GM18502 (cell line): ENCODE measurements around the gene ZNF513.
A peak's percentile ranks its signal among the peaks of the same experiment; 100 is the strongest.

Experiments
- ATAC-seq: cut with Tn5 transposase; IDR thresholded peaks from one replicate; pipeline ENCODE4 v1.9.1; 2021; ENCODE audit warnings: mild to moderate bottlenecking; ENCODE audit not compliant: unreplicated experiment, poor library complexity

ZNF513 gene

DNA sequence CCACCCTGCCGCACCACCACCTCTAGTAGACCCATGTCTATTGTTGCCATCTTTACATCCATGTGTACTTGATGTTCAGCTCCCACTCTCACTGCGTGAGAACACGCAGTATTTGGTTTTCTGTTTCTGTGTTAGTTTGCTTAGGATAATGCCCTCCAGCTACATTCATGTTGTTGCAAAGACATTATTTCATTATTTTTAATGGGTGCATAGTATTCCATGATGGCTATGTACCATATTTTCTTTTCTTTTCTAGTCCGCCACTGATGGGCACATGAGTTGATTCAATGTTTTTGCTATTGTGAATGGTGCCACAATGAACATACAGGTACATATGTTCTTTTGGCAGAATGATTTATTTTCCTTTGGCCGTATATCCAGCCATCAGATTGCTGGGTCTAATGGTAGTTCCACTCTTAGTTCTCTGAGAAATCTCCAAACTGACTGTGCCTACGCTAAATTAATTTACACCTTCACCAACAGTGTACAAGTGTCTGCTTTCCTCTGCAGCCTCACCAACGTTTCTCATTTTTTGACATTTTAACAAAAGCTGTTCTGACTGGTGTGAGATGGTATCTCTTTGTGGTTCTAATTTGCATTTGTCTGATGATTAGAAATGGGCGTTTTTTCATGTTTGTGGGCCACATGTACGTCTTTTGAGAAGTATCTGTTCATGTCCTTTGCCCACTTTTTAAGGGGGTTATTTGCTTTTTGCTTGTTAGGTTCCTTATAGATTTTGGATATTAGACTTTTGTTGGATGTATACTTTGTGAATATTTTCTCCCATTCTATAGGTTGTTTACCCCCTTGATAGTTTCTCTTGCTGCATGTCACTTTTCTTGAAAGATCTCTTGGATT is 10.5 kb upstream of the ZNF513 start:
- ATAC-seq = no peak

DNA sequence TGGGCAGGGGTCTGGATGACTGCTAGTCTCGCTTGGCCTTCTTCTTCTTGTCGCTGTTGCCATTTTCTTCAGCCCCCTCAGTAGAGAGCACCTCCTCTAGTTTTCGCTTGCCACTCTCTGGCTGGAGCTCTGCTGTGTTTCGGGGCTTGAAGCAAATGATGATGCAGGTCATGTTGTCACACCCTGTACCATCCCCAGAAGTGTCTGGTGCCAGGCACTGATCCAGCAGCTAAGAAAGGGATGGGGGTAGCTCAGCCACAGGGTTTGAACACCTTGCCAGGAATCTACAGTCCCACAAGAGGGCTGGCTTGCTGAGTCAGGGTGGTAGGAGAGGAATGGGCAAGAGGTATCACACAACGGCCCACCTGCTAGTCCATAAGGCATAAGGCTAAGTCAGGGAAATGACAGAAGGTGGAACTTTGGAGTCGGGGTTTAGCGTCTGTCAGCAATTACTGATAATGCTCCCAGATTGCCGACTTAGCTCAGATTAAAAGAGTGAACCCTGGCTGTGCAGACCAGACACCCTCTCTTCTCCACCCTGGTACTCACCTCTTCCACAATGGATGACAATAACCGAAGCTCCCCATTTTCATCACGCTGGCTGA is 1.1 kb upstream of the ZNF513 start:
- ATAC-seq = no peak

DNA sequence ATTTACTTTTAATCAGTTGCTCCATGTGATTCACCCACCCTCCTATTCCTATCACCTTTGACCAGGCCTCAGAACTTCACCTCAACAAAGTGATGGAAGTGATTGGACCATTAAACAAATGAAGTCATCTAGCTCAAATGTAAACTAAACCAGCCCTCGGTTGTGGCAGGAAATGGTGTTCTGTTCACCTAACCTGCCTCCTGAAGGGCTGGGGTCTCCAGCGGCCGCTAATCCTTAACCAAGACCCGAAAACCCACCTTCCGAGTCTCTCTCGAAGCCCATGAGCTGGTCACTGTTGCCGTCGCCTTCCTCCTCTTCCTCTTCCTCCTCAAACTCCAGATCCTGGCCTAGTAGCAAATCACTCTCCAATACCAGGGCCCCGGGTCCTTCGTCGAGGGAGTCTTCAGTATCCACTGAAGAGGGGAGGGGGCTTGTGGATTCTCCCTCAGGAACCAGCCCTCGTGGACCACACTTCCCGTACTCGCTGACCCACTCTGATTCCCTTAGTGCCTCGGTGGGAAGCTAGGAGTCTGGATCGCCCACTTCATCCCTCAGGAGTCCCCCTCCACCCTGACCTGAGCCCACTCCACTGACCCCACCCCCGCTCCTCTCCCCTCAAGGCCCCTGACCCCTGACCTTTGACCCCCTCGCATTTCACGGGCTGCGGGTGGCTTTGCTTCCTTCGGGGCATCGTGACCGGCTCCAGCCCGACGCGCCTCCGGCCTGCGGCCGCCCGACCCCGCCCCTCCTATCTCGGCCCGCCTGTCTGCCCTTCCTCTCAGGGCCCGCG is 503 bp downstream of the ZNF513 start:
- ATAC-seq = no peak

DNA sequence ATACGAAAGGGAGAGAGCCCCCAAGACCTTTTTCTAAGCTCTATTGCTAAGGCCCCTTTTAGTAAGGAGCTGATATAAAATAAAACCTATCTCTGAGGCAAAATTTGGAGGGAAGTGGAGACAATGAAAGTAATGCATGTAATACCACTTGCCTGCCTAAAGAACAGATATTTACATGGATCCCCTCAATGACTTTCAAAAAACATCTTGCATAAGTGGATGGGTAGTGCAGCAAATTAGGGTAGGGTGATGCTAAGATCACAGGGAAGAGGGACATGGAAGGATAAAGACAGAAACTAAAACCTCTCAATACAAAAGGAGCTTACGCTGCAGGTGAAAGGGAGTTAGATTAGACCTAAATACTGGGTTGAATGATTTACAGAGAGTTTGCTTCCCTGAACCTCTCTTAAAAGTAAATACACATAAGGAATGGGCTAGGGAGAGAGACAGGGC is 1.1 kb downstream of the ZNF513 start:
- ATAC-seq = no peak

DNA sequence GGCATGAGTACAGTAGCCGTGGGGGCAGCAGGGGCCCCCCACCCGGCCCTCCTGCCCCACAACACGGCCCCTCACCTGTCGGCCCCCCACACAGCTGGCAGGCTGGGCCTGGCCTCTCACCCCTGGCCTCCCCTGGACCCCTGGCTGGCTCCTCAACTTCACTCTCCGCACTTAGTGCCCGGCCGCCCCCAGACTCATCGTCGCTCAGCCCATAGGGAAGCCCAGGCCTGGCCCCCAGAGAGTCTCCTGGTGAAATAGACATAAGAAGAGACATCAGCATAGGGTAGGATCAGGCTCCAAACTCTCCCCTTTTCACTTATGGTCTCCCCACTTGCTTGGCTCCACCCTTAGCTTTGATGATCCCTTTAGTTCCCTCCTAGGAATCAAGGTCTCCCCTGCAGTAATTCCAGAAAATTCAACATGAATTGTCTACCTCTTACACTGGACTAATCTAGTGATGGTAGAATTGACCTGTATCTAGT is 1.7 kb downstream of the ZNF513 start:
- no peak for ATAC-seq

DNA sequence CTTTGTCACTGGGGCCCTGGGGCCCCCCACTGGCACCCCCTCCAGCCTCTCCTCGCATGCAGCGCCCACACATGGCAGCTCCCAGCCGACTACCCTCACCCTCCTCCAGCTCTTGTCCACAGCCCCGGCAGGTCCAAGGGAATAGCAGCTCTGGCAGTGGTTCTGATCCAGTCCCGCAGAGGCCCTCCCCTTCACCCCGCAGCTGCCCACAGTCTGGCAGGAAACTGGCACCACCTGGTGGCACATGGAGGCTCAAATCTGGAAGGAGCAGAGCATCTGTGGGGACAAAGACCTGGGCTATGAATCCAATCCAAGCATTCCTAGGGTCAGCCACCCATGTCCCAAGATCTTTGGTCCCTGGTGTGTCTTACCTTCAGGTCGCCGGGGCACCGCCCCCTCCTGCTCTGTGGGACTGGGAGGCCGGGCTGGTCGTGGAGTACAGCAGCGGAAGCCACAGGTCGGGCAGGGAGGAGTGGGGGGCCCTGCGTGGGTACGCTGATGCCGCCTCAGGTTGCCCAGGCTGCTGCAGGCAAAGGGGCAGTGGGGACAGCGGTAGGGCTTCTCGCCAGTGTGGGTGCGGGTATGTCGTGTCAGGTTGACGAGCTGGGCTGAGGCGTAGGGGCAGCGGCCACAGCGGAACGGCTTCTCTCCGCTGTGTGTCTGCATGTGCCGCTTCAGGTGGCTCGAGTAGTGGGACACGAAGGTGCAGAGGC is 2.3 kb downstream of the ZNF513 start:
- ATAC-seq = no peak

DNA sequence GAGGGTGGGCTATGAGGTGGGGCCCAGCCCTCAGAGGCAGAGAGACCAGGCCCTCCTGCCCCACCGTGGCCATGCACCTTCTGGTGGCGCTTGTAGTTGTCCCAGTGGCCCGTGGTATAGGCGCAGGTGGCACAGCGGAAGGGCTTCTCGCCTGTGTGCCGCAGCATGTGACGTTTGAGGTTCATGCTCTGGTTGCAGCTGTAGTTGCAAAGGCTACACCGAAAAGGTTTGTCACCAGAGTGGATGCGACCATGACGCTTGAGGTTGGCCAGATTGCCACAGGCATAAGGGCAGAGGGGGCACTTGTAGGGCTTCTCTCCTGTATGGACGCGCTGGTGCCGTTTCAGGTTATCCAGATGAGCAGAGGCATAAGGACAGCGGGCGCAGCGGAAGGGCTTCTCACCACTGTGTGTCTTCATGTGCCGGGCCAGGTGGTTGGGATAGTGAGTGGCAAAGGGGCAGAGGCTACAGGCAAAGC is 2.9 kb downstream of the ZNF513 start:
- ATAC-seq = no peak

DNA sequence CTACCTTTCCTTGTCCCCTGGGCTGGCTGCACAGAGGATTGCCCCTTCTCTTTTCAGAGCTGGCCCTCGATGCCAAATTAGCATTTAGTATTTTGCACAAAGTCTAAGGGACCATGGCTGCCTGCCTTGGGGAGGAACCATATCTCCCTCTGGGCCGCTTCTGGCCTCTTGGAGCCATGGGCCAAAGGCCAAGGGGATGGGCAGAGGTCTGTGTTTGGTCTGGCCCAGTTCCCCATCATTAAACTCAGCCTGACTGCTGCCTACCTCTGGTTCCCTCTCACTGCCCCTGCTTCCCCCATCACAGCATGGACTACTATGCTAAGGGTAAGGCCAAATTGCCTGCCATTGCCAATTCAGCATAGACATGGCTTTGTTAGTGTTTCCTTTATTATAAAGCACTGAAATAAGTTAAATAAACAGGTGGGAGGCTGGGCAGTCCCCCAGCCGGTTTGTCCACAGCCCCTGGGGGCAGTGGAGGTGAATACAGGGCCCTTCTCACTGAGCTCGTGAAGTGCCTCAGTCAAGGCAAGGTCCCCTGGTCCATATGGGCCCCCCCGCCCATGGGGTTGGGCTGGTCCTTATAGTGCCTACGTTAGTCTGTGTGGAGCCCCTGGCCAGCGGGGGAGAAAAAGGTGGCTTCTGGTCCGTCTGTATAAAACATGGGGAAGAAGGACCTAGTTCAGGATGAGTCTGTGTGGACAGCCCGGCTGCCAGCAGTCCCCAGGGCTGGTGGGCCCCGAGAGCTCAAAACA is 3.5 kb downstream of the ZNF513 start:
- ATAC-seq = no peak

DNA sequence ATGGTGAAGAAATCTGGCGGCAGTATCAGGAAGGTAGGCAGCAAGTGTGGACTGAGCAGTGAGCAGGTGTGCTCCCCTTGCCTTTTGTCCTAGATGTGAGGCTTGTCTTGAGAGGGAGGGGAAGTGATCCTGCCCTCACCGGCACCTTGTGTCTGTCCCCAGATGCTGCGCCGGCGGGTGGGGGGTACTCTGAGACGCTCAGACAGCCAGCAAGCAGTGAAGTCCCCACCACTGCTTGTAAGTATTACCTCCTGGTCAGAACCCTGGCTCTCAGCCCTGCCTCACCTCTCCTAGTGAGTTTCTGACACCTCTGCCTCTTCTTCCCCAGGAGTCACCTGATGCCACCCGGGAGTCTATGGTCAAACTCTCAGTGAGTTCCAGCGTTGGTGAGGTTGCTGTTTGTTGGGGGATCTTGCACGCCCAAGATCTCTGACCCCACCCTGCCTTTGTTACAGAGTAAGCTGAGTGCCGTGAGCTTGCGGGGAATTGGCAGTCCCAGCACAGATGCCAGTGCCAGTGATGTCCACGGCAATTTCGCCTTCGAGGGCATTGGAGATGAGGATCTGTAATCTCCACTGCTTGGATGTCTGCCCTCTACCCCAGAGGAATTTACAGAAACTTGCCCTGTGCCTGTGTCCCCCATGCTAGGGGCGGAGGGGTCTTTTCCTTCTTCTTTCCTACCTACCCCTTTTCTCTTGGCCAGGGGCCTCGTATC is 4.2 kb downstream of the ZNF513 start:
- no peak for ATAC-seq

DNA sequence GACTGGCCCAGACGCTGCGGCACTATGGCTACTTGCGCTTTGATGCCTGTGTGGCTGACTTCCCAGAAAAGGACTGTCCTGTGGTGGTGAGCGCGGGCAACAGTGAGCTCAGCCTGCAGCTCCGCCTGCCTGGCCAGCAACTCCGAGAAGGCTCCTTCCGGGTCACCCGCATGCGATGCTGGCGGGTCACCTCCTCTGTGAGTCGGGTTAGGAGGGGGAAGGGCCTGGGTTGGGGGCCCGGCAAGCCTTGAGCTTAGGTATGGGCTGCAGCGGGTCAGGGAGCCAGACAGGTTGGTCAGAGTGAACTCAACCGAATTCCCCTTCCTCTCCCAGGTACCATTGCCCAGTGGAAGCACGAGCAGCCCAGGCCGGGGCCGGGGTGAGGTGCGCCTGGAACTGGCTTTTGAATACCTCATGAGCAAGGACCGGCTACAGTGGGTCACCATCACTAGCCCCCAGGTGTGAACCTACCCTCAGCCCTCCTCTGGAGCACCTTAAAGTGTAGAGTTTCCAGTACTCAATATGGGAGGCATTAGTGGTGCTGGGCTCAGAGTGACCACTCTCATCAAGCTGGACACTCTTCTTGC is 4.9 kb downstream of the ZNF513 start:
- no peak for ATAC-seq

DNA sequence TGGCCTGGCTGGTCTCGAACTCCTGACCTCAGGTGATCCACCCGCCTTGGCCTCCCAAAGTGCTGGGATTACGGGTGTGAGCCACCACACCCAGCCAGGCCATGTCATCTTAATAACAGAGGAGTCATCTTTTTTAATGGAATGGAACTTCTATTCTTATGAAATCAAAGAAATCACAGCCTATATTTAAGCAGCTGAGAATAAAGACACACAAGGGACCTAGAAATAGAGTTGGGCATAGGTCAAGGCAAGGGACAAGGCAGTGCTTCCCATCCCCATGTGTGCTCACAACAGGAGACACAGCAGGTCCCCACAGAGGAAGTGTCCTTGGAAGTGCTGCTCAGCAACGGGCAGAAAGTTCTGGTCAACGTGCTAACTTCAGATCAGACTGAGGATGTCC is 7.0 kb downstream of the ZNF513 start:
- ATAC-seq = no peak

DNA sequence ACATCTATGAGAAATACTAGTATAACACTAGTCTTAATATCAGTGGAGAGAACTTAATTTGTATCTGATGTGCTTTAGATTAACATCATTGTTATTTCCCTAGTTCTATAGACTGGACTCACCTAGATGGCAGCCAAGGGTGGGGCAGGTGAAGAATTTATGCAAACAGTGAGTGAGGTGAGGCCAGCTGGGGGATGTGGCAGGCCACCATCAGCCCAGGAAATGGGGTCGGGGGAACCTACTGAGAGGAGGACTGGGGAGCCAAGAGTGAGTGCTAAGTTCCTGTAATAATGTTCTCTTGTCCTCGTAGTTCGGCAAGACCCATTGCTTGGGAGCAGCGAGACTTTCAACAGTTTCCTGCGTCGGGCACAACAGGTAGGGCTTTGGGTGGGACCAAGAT is 7.6 kb downstream of the ZNF513 start:
- ATAC-seq = no peak

DNA sequence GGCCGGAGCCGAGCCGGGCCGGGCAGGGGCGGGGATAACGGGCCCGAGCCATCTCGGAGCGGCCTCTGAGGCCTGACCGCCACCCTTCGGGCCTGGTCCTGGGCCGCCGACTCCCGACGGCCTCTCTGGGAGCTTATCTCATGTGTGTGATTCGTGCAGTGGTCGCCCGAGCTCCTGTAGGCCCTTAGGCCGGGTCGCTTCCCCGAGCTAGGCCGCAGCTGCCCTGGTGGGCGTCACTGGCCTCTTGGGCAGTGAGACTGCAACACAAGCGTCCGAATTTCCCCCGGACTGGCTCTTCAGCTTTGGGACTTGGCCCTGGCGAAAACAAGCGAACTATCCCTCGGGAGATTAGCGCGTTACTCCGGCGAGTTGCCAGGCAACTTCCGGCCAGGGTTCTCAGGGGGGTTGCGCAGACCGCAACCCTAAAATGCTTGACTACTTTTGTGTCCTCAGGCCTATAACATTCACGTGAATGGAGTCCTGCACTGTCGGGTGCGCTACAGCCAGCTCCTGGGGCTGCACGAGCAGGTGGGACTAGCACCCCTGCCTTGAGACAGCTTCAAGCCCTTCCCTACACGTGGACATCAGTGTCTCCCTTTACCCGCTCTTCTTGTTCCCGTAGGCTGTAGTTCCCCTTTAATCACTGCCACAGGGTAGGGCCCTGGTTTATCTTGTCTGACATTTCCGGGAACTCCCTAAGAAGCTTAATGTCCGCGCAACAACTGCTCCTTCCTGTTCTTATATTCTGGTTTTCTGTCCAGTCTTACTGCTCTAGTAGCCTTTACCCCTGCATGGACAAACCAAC is 9.5 kb downstream of the ZNF513 start:
- peak; percentile 33 for ATAC-seq

DNA sequence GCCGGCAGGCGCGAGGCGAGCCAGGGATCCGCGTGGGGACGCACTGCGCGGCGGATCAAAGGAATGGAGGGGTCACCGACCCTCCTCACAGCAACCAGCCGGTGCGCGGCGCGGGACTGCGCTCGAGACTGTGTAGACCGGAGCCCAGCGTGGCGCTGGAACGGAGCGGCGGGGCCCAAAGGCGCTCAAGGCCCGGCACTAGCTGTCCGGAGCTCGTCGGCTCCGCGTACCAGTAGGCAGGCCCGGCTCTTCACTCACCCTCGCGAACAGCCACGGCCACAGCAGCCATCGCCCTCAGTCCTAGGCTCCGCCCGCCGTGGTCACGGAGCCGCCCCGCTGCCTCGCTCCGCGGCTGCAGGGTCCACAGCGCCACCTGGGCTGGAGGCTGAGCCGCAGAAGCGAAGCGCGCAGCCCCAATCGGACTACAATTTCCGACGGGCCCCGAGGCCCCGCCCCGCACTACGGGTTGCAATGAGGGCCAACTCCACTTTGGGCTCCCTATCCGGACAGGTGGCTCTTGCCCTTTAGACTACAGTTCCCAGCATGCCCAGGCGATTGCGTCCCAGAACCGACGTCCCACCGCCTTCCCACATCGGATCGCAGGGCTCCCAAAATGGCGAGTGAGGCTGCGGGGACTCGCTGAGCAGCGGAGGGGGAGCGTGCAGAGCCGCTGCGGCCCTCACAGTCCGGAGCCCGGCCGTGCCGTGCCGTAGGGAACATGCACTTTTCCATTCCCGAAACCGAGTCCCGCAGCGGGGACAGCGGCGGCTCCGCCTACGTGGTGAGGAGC is 10.3 kb downstream of the ZNF513 start, which contains the start of the genes EIF2B4 and SNX17:
Gene EIF2B4, minus strand, starts transcription at position 313 of the 790 bp plus-strand sequence. Its CDS starts 24 bp downstream, at position 289.
Gene SNX17, plus strand, starts transcription at position 591 of the 790 bp plus-strand sequence. Its CDS starts 128 bp downstream, at position 719.
- peak; percentile 91 for ATAC-seq

DNA sequence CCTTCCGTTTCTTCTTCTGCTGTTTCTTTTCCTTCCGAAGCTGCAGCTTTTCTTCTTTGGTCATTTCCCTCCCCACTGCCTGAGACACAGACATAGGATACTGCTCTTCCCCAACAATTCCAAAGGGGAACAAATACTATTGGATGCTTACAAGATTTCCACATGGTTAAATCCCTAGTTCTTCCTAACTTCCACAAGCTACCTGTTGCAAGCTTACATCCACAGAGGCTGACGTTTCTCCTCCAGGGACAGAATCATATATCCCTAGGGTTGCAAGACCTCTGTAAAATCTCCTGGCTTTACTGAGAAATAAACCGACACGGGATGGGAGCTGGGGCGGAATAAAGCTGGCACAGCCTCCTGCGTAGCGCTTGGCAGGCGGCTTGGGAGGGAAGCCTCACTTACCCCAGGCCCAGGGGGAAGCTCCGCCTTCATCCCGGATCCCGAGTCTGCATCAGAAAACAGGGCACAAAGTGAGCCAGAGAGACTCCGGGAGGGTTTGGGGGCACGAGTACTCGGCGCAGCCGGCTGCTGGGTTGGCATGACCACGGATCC is 11.0 kb downstream of the ZNF513 start:
- no peak for ATAC-seq

DNA sequence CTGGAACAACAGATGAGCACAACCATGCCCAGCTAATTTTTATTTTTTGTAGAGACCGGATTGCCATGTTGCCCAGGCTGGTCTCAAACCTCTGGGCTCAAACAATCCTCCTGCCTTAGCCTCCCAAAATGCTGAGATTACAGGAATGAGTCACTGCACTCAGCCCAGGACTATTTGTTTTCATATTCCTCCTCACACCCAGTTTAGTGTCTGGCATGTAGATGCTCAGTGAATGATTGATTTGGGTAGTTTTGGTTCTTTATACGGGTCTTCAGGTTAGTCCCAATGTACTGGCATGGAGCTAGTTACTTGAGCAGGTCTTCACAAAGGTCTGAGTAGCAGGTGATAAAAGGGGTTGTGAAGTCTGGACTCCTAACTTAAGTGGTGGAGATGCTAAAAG is 16.6 kb downstream of the ZNF513 start:
- no peak for ATAC-seq
